H4 (cell line): ENCODE measurements around the gene SPP2. TPM values are rescaled to one million over a fixed set of nuclear protein-coding genes. Genes with fewer than 3 reads are reported as not detected.

Source experiments
- DNase-seq: peaks from one replicate; pipeline ENCODE4 v3.0.0-alpha.2; 2015; ENCODE audit warnings: low spot score
- total RNA-seq: library from RNA; depleted of rRNA; stranded (reverse); fragments of >200 nt; shearing (Covaris generic); gene quantifications from 2 replicates; pipeline ENCODE4 v1.2.3, GENCODE V29; 2014; rRNA removed

Gene SPP2
- total RNA-seq = not detected in 2 replicates

GRCh38 chr2:234050455-234051135 lies at the start of gene SPP2:
Gene SPP2, plus strand, starts transcription at chr2:234050702. Its CDS starts 85 bp downstream, at chr2:234050787.
- no peak for DNase-seq

- DNase-seq = no peak
Measured at GRCh38 chr2:234001380-234002160, 48.9 kb upstream of the SPP2 start.

GRCh38 chr2:234002281-234002680 lies 48.2 kb upstream of the SPP2 start:
- no peak for DNase-seq

- DNase-seq = peak; percentile 95
Measured at GRCh38 chr2:234003972-234004617, 46.4 kb upstream of the SPP2 start.

- no peak for DNase-seq
Measured at GRCh38 chr2:234005126-234005525, 45.4 kb upstream of the SPP2 start.

GRCh38 chr2:234006501-234006900 lies 44.0 kb upstream of the SPP2 start:
- no peak for DNase-seq

GRCh38 chr2:234014427-234014826 lies 36.1 kb upstream of the SPP2 start:
- no peak for DNase-seq

GRCh38 chr2:234015861-234016260 lies 34.6 kb upstream of the SPP2 start:
- no peak for DNase-seq

- no peak for DNase-seq
Measured at GRCh38 chr2:234019896-234020295, 30.6 kb upstream of the SPP2 start.

- DNase-seq = no peak
Measured at GRCh38 chr2:234020332-234020731, 30.2 kb upstream of the SPP2 start.

GRCh38 chr2:234022424-234022823 lies 28.1 kb upstream of the SPP2 start:
- no peak for DNase-seq

- DNase-seq = no peak
Measured at GRCh38 chr2:234024304-234024703, 26.2 kb upstream of the SPP2 start.

GRCh38 chr2:234025466-234025865 lies 25.0 kb upstream of the SPP2 start:
- DNase-seq = no peak

GRCh38 chr2:234025891-234026401 lies 24.6 kb upstream of the SPP2 start:
- DNase-seq = no peak

GRCh38 chr2:234026693-234027254 lies 23.7 kb upstream of the SPP2 start:
- no peak for DNase-seq

GRCh38 chr2:234027641-234028040 lies 22.9 kb upstream of the SPP2 start:
- DNase-seq = peak; percentile 13

GRCh38 chr2:234029150-234029733 lies 21.3 kb upstream of the SPP2 start:
- no peak for DNase-seq

- DNase-seq = no peak
Measured at GRCh38 chr2:234031207-234031606, 19.3 kb upstream of the SPP2 start.

GRCh38 chr2:234032279-234032856 lies 18.1 kb upstream of the SPP2 start:
- DNase-seq = peak; percentile 79

- no peak for DNase-seq
Measured at GRCh38 chr2:234033174-234033573, 17.3 kb upstream of the SPP2 start.

- DNase-seq = no peak
Measured at GRCh38 chr2:234033885-234034284, 16.6 kb upstream of the SPP2 start.
